Endodermal cell (in vitro differentiated cells): Measurements from ENCODE around the gene PACSIN2. TPM values are rescaled to one million over a fixed set of nuclear protein-coding genes. Genes with fewer than 3 reads are reported as not detected.

Experiments
- DNase-seq: peaks from one replicate; pipeline ENCODE4 v3.0.0-alpha.2; 2017
- H3K27ac ChIP-seq: 2 replicates; pipeline ENCODE4 v1.5.1; 2013; ENCODE audit warnings: mild to moderate bottlenecking, low read depth, low read length, moderate library complexity
- H3K27me3 ChIP-seq: 2 replicates; pipeline ENCODE4 v1.6.1; 2013; ENCODE audit warnings: mild to moderate bottlenecking, low read length, moderate library complexity; ENCODE audit not compliant: insufficient read depth, control insufficient read depth, poor library complexity, severe bottlenecking
- H3K36me3 ChIP-seq: 2 replicates; pipeline ENCODE4 v1.7.0; 2013; ENCODE audit warnings: mild to moderate bottlenecking, low read length, moderate library complexity; ENCODE audit not compliant: control insufficient read depth, insufficient read depth
- H3K4me1 ChIP-seq: one replicate; pipeline ENCODE4 v1.7.0; 2013; ENCODE audit warnings: low read length; ENCODE audit not compliant: control insufficient read depth, insufficient read depth
- H3K4me3 ChIP-seq: 2 replicates; pipeline ENCODE4 v1.5.1; 2013; ENCODE audit warnings: mild to moderate bottlenecking, low read length, moderate library complexity
- H3K9ac ChIP-seq: 2 replicates; pipeline ENCODE4 v1.6.1; 2013; ENCODE audit warnings: mild to moderate bottlenecking, low read length, moderate library complexity; ENCODE audit not compliant: poor library complexity, severe bottlenecking; ENCODE audit errors: extremely low read depth
- H3K9me3 ChIP-seq: 2 replicates; pipeline ENCODE4 v1.6.1; 2013; ENCODE audit warnings: mild to moderate bottlenecking, low read length, moderate library complexity; ENCODE audit not compliant: control insufficient read depth
- H3K27ac Mint-ChIP-seq: 2 replicates; pipeline ENCODE4 v1.8.0; 2020; ENCODE audit warnings: mixed read lengths
- H3K27me3 Mint-ChIP-seq: 2 replicates; pipeline ENCODE4 v1.8.0; 2021; ENCODE audit warnings: mild to moderate bottlenecking, mixed read lengths; ENCODE audit not compliant: insufficient read depth
- H3K36me3 Mint-ChIP-seq: 2 replicates; pipeline ENCODE4 v1.8.0; 2020; ENCODE audit warnings: low read depth, mixed read lengths
- H3K4me1 Mint-ChIP-seq: 2 replicates; pipeline ENCODE4 v1.8.0; 2020; ENCODE audit warnings: mixed read lengths
- H3K4me3 Mint-ChIP-seq: 2 replicates; pipeline ENCODE4 v1.8.0; 2020; ENCODE audit warnings: mild to moderate bottlenecking, moderate library complexity, mixed read lengths
- H3K9me3 Mint-ChIP-seq: 2 replicates; pipeline ENCODE4 v1.8.0; 2020; ENCODE audit warnings: mild to moderate bottlenecking, mixed read lengths
- WGBS, 2 experiments: methylation state at CpG; one replicate each; pipeline versions ENCODE4 v1.1.5 to v1.1.7; 2013; ENCODE audit warnings: missing lambda C conversion rate in 2 of 2, mixed read lengths in 1 of 2; ENCODE audit not compliant: insufficient coverage in 1 of 2, insufficient read length in 1 of 2; 5-methylcytosine and 5-hydroxymethylcytosine counted together
- total RNA-seq, 2 donors: library from RNA; stranded (reverse); fragmentation: NEBNext Ultra II Directional in 1 of 2; extraction: Animal tissue kit (Norgen Biotek cat#: 25700) in 1 of 2; gene quantifications; 2 replicates in 1 of 2; 3 replicates in 1 of 2; pipeline ENCODE4 v1.2.1, GENCODE V29; 2021
- TF ChIP-seq, protein P1 (sequence below): fragments of 200-600 bp; sonication (generic); conservative IDR thresholded peaks from 2 replicates; pipeline ENCODE4 v1.5.0; 2021; ENCODE audit warnings: antibody characterized with exemption, mild to moderate bottlenecking

Gene PACSIN2
- total RNA-seq, 2 donors from 2014 or later = 60.7 to 61.4 TPM

DNA sequence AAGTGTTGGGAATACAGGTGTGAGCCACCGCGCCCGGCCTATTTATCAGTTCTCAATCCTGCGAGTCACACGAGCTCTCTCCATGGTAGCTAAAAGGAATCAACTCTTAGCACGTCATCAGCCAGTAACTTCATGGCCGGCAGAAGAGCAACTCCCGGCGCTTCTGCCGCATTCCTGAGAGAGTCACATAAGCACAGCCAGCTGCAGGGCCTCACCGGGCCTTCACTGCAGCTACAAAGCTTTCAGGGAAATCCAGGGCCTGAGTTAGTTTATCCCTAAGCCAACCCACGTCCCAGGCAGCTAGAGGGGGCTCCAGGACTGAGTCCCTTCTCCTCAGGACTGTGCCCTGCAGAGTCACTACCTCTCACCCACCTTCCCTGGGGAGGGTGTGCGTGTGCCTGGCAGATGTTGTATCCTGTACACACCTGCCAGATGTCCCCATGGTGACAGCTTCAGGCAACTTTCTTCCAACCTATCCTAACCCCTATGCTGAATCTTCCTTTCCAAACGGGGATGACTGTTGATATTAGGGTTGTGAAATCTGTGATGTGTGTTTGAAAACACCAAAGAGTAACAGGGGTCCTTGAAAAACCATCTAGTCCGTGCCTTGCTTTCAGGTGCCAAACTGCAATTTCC lies 112.0 kb downstream of the PACSIN2 start:
- 88 to 93% methylated on average over 13 to 14 of the region's 15 CpGs for WGBS, 2 experiments
- no peaks in the 10 kb centered on the region for H3K27me3 ChIP-seq
- no peaks in the 10 kb centered on the region for H3K9me3 Mint-ChIP-seq
- no peak overlapping the region for H3K27ac ChIP-seq
- no peak overlapping the region for H3K4me3 ChIP-seq
- H3K9me3 ChIP-seq = no peaks in the 10 kb centered on the region
- H3K9ac ChIP-seq = no peak overlapping the region
- peaks cover 11% of the 10 kb centered on the region for H3K36me3 Mint-ChIP-seq
- H3K27me3 Mint-ChIP-seq = no peaks in the 10 kb centered on the region
- TF ChIP-seq, protein P1, sequence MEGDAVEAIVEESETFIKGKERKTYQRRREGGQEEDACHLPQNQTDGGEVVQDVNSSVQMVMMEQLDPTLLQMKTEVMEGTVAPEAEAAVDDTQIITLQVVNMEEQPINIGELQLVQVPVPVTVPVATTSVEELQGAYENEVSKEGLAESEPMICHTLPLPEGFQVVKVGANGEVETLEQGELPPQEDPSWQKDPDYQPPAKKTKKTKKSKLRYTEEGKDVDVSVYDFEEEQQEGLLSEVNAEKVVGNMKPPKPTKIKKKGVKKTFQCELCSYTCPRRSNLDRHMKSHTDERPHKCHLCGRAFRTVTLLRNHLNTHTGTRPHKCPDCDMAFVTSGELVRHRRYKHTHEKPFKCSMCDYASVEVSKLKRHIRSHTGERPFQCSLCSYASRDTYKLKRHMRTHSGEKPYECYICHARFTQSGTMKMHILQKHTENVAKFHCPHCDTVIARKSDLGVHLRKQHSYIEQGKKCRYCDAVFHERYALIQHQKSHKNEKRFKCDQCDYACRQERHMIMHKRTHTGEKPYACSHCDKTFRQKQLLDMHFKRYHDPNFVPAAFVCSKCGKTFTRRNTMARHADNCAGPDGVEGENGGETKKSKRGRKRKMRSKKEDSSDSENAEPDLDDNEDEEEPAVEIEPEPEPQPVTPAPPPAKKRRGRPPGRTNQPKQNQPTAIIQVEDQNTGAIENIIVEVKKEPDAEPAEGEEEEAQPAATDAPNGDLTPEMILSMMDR = peak; percentile 65
- H3K4me1 Mint-ChIP-seq = peaks cover 34% of the 10 kb centered on the region
- H3K4me1 ChIP-seq = peaks cover 6% of the 10 kb centered on the region
- H3K36me3 ChIP-seq = peaks cover 26% of the 10 kb centered on the region
- DNase-seq = peak; percentile 69
- peak overlapping the region; percentile 70 for H3K27ac Mint-ChIP-seq
- H3K4me3 Mint-ChIP-seq = no peak overlapping the region

GRCh38 chr22:42901790-42902508 lies 113.0 kb downstream of the PACSIN2 start:
- TF ChIP-seq, protein P1 = peak; percentile 63
- H3K36me3 Mint-ChIP-seq = peaks cover 7% of the 10 kb centered on the region
- no peak overlapping the region for H3K4me3 Mint-ChIP-seq
- H3K27me3 Mint-ChIP-seq = no peaks in the 10 kb centered on the region
- H3K9me3 Mint-ChIP-seq = no peaks in the 10 kb centered on the region
- Histone ChIP-seq H3K36me3 (peaks cover 20% of the 10 kb centered on the region), H3K4me1 (peaks cover 1% of the 10 kb centered on the region), H3K27ac (no peak overlapping the region), H3K9ac (no peak overlapping the region), H3K27me3 (no peaks in the 10 kb centered on the region), H3K4me3 (no peak overlapping the region), H3K9me3 (no peaks in the 10 kb centered on the region)
- no peak overlapping the region for H3K27ac Mint-ChIP-seq
- 95 to 96% methylated on average over 11 to 14 of the region's 14 CpGs for WGBS, 2 experiments
- no peak for DNase-seq
- peaks cover 34% of the 10 kb centered on the region for H3K4me1 Mint-ChIP-seq

DNA sequence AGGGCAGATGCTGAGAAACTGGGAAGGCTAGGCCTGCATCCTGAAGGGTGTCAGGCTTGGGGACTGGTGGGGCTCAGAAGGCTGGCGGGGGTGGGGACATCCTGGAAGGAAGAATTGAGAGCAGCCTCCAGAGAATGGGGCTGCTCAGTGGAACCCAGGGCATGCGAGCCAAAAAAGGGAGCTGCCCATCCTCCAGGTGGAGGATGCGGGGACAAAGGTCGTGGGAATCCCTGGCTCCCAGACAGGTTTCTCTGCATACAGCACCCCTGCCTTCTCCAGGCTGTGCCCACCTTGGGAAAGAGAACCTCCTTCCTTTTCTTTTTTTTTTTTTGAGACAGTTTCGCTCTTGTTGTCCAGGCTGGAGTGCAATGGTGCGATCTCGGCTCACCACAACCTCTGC lies 117.0 kb downstream of the PACSIN2 start:
- no peaks in the 10 kb centered on the region for H3K27me3 ChIP-seq
- H3K4me1 ChIP-seq = no peaks in the 10 kb centered on the region
- peaks cover 18% of the 10 kb centered on the region for H3K36me3 ChIP-seq
- Mint-ChIP-seq H3K4me3 (no peak overlapping the region), H3K27ac (peak overlapping the region; percentile 61), H3K9me3 (no peaks in the 10 kb centered on the region), H3K4me1 (peaks cover 15% of the 10 kb centered on the region), H3K36me3 (peaks cover 7% of the 10 kb centered on the region), H3K27me3 (no peaks in the 10 kb centered on the region)
- no peak overlapping the region for H3K9ac ChIP-seq
- H3K9me3 ChIP-seq = no peaks in the 10 kb centered on the region
- no peak overlapping the region for H3K4me3 ChIP-seq
- no peak overlapping the region for H3K27ac ChIP-seq
- 93 to 97% methylated on average over 6 to 7 of the region's 7 CpGs for WGBS, 2 experiments
- DNase-seq = no peak
- TF ChIP-seq, protein P1 = no peak
